NCI-H1092 treated with DMSO at 0.1 percent for 48 hours (cell line): ENCODE measurements around the gene CTDSPL.
"Not testable (repeated sequence)": the region's sequence is repeated elsewhere in the genome, so short reads cannot be mapped to it uniquely, and the experiment has no call there.

Source experiments
- DNase-seq: peaks from one replicate; lab custom pipeline; 2025; lab: John Stamatoyannopoulos, UW

Gene CTDSPL

GRCh38 chr3:38019658-38020341 lies 158.1 kb downstream of the CTDSPL start:
- DNase-seq = no peak

GRCh38 chr3:38020342-38020726 lies 158.7 kb downstream of the CTDSPL start:
- no peak for DNase-seq

- no peak for DNase-seq
Observed at GRCh38 chr3:38021196-38021595, 159.5 kb downstream of the CTDSPL start.

GRCh38 chr3:38022301-38022700 lies 160.6 kb downstream of the CTDSPL start:
- DNase-seq = no peak

GRCh38 chr3:38022896-38023709 lies 161.4 kb downstream of the CTDSPL start:
- no peak for DNase-seq

GRCh38 chr3:38026856-38027255 lies 165.2 kb downstream of the CTDSPL start:
- DNase-seq = no peak

- no peak for DNase-seq
Observed at GRCh38 chr3:38027466-38028465, 166.1 kb downstream of the CTDSPL start.

GRCh38 chr3:38028621-38029361 lies 167.1 kb downstream of the CTDSPL start:
- no peak for DNase-seq

GRCh38 chr3:38029400-38030125 lies 167.9 kb downstream of the CTDSPL start, which contains the start of gene PLCD1:
Gene PLCD1 (minus strand): TSS chr3:38029642. CDS start chr3:38029539, 103 bp downstream.
- DNase-seq = no peak

- no peak for DNase-seq
Observed at GRCh38 chr3:38030126-38031021, 168.7 kb downstream of the CTDSPL start.

- DNase-seq = no peak
Observed at GRCh38 chr3:38031022-38031994, 169.6 kb downstream of the CTDSPL start.

- DNase-seq = no peak
Observed at GRCh38 chr3:38032328-38032865, 170.7 kb downstream of the CTDSPL start.

- not testable (repeated sequence) for DNase-seq
Observed at GRCh38 chr3:38033586-38033985, 171.9 kb downstream of the CTDSPL start.
